NB4 (cell line): ENCODE measurements around the gene FAM120A.

Experiments used
- POLR2A ChIP-seq: IDR thresholded peaks from 2 replicates; pipeline ENCODE4 v1.6.1; 2011; ENCODE audit warnings: mild to moderate bottlenecking; ENCODE audit not compliant: insufficient read length; ENCODE audit errors: extremely low read depth
- TF ChIP-seq, protein P1 (sequence below): IDR thresholded peaks from one replicate; pipeline ENCODE4 v1.5.1; 2012; ENCODE audit warnings: low read depth, low read length
- TF ChIP-seq, protein P2 (sequence below): IDR thresholded peaks from 2 replicates; pipeline ENCODE4 v1.6.1; 2011; ENCODE audit warnings: low read depth, low read length

DNA sequence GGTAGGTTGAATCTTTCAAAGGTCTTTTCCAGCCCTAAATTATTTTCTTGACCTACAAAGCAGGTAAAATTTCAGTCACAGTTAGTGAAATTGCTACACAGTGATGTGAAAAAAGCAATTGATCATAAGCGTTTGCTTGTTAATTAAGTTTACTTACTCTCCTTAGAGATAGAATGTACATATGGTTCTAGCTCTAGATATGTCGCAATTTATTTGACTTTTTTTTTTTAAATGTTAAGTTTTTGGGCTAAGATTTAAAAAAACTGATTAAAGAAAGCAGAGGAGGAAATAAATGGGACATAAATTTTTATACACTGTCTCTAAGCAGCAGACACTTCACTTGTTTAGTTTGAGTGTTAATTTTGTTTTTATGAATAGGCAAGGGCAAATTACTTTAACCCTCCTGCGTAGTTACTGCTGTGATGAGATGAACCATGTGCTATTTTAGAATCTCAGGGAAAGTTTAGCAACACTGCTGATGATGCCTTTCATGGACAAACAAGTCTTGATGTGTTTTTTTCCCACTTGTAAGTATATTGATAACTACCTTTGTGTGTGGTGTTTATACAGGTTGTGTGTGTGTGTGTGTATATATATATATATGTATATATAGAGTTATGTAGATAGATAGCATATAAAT, 40.2 kb downstream of the FAM120A start:
- TF ChIP-seq, protein P1, sequence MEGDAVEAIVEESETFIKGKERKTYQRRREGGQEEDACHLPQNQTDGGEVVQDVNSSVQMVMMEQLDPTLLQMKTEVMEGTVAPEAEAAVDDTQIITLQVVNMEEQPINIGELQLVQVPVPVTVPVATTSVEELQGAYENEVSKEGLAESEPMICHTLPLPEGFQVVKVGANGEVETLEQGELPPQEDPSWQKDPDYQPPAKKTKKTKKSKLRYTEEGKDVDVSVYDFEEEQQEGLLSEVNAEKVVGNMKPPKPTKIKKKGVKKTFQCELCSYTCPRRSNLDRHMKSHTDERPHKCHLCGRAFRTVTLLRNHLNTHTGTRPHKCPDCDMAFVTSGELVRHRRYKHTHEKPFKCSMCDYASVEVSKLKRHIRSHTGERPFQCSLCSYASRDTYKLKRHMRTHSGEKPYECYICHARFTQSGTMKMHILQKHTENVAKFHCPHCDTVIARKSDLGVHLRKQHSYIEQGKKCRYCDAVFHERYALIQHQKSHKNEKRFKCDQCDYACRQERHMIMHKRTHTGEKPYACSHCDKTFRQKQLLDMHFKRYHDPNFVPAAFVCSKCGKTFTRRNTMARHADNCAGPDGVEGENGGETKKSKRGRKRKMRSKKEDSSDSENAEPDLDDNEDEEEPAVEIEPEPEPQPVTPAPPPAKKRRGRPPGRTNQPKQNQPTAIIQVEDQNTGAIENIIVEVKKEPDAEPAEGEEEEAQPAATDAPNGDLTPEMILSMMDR, result no peak
- TF ChIP-seq POLR2A, result no peak
- TF ChIP-seq, protein P2, sequence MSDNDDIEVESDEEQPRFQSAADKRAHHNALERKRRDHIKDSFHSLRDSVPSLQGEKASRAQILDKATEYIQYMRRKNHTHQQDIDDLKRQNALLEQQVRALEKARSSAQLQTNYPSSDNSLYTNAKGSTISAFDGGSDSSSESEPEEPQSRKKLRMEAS, result no peak
